Heart right ventricle (tissue), 16 donors: Measurements from ENCODE around the gene KNDC1. TPM values are rescaled to one million over a fixed set of nuclear protein-coding genes. Genes with fewer than 3 reads are reported as not detected.

Source experiments
- ATAC-seq, 8 donors: fragments of 200-7000 bp; cut with Tn5 transposase; one replicate each; pipeline ENCODE4 v1.9.1; 2020; ENCODE audit warnings: mild to moderate bottlenecking in 8 of 8, moderate library complexity in 8 of 8, moderate number of reproducible peaks in 1 of 8
- DNase-seq, 2 donors: peaks; one replicate each; pipeline ENCODE4 v3.0.0-alpha.2; 2020
- H3K27ac ChIP-seq, 10 donors: fragments of 200-600 bp; sonication (generic) in 2 of 10; one replicate each; pipeline versions ENCODE4 v1.5.0 to v1.8.0; 2020 to 2022; ENCODE audit warnings: mild to moderate bottlenecking in 3 of 10
- H3K27me3 ChIP-seq, 7 donors: fragments of 200-600 bp; one replicate each; pipeline ENCODE4 v1.8.0; 2021 to 2022; ENCODE audit warnings: mild to moderate bottlenecking in 2 of 7
- H3K36me3 ChIP-seq, 9 donors: fragments of 200-600 bp; sonication (generic) in 1 of 9; one replicate each; pipeline versions ENCODE4 v1.5.0 to v1.8.0; 2020 to 2022; ENCODE audit warnings: mild to moderate bottlenecking in 2 of 9
- H3K4me1 ChIP-seq, 9 donors: fragments of 200-600 bp; sonication (generic) in 1 of 9; one replicate each; pipeline versions ENCODE4 v1.5.0 to v1.8.0; 2020 to 2022; ENCODE audit warnings: mild to moderate bottlenecking in 4 of 9
- H3K4me3 ChIP-seq, 10 donors: fragments of 200-600 bp; sonication (generic) in 2 of 10; one replicate each; pipeline versions ENCODE4 v1.5.0 to v1.8.0; 2020 to 2022; ENCODE audit warnings: mild to moderate bottlenecking in 7 of 10, moderate library complexity in 2 of 10
- H3K9me3 ChIP-seq, 11 donors: fragments of 200-600 bp in 10 of 11; sonication (generic) in 2 of 11; one replicate each; pipeline versions ENCODE4 v1.5.0 to v1.8.0; 2013 to 2022; ENCODE audit warnings: mild to moderate bottlenecking in 2 of 11, control low read depth in 1 of 11, moderate library complexity in 1 of 11
- CTCF ChIP-seq, 9 donors: fragments of 200-600 bp; sonication (generic) in 2 of 9; IDR thresholded peaks; one replicate each; pipeline versions ENCODE4 v1.5.0 to v1.8.0; 2021 to 2022; ENCODE audit warnings: antibody characterized with exemption in 9 of 9, mild to moderate bottlenecking in 5 of 9, moderate library complexity in 1 of 9
- WGBS, 2 donors: extraction: QIAGEN DNeasy Blood & Tissue Kit; methylation state at CpG; one replicate each; pipeline ENCODE4 v1.1.7; 2013; ENCODE audit warnings: inconsistent platforms in 1 of 2; 5-methylcytosine and 5-hydroxymethylcytosine counted together
- intact Hi-C, 10 donors: fragments of 100-400 bp; cut with DNase I; formaldehyde crosslinking; loops; one replicate each; pipeline versions ENCODE4 v1.11.1 to v1.14.2; 2022
- polyA plus RNA-seq, 2 donors: library from polyadenylated mRNA; stranded (reverse); fragments of 200-250 nt; gene quantifications; one replicate each; pipeline ENCODE4 v1.2.3, GENCODE V29; 2013
- total RNA-seq, 10 donors: library from RNA; stranded (reverse); fragmentation: NEBNext Ultra II Directional in 3 of 10; extraction: Animal tissue kit (Norgen Biotek cat#: 25700) in 3 of 10; gene quantifications; one replicate each; pipeline versions ENCODE4 v1.2.1 to v1.2.4, GENCODE V29; 2021 to 2023
- donor health status: Arrhythmogenic right ventricular cardiomyopathy.
- donor health status: ischemic (EF 13 %, LVEDD 7.1; RV severe dilation, severe dysfunction).
- donor health status: healthy with polysubstance abuse.
- donor health status: DM: no; HTN: yes; CAD: no.
- donor health status: DM: no; HTN: no; CAD: no.
- donor health status: ischemic (EF 25% LVEDD 6.9; RV normal size, moderate dysfunction).
- donor health status: ischemic (EF 25% LVEDD 5.7; RV mildly dilated, moderate dysfunction).
- donor health status: healthy.
- donor health status: DM: yes; HTN: yes; CAD: no.
- donor health status: Ischemic cardiomyopathy.
- donor health status: ischemic (EF 35%, LVEDD 5.7; RV mildly dilated, moderate dysfunction).
- donor health status: nonischemic (EF 11% LVEDD 7.7; RV severe dilation, severe dysfunction).
- donor health status: DM: yes; HTN: yes; CAD: no.
- donor health status: PGD.
- donor health status: ischemic (EF 29% LVEDD 5.4; RV normal size, mild dysfunction).
- donor health status: nonischemic (EF 23%, LVEDD 6.1; RV moderate dilation, normal function).

KNDC1 gene
- total and polyA plus RNA-seq, 12 donors = 0.04 to 0.88 (median 0.14) TPM; not detected in 3

GRCh38 chr10:133124357-133125211 lies 35.4 kb upstream of the KNDC1 start:
- H3K4me1 ChIP-seq = peaks cover 0 to 6% (median 0%) of the 10 kb centered on the region in 9 donors
- DNase-seq (peak in 1 of 2 donors; percentile 50), ATAC-seq (peak; percentile 54 to 73 (median 68))
- no peaks in the 10 kb centered on the region for H3K36me3 ChIP-seq
- H3K27ac ChIP-seq = no peak overlapping the region
- 33 to 42% methylated on average over 57 to 58 of the region's 58 CpGs for WGBS, 2 donors
- intact Hi-C loops = loop anchor here in 9 of 10 donors (2.0 to 10.0 kb wide), 10 partner anchors 180 to 467 kb away; partner anchors contain the start of gene CFAP46 (in 4 of the 9)
- TF ChIP-seq CTCF (IDR thresholded peaks at IDR 0.05) = peak; percentile 25 to 73 (median 64)
- peaks cover 0 to 9% (median 3%) of the 10 kb centered on the region in 11 donors for H3K9me3 ChIP-seq
- no peak overlapping the region for H3K4me3 ChIP-seq
- H3K27me3 ChIP-seq = peaks cover 0 to 44% (median 30%) of the 10 kb centered on the region in 7 donors

- Histone ChIP-seq H3K4me3 (no peak overlapping the region), H3K36me3 (no peaks in the 10 kb centered on the region), H3K27ac (no peak overlapping the region), H3K27me3 (peaks cover 0 to 44% (median 30%) of the 10 kb centered on the region in 7 donors), H3K4me1 (peaks cover 0 to 6% (median 0%) of the 10 kb centered on the region in 9 donors), H3K9me3 (no peaks in the 10 kb centered on the region)
- ATAC-seq (no peak), DNase-seq (no peak)
- 85 to 92% methylated on average over 9 of the region's 9 CpGs for WGBS, 2 donors
- no peak for TF ChIP-seq CTCF (IDR thresholded peaks at IDR 0.05)
- intact Hi-C loops = loop anchor here in 8 of 10 donors (2.0 to 10.0 kb wide), 6 partner anchors 181 to 441 kb away; partner anchors contain the start of gene CFAP46 (in 1 of the 8)
Measured at GRCh38 chr10:133125901-133126300, 34.1 kb upstream of the KNDC1 start.

- Histone ChIP-seq H3K36me3 (no peaks in the 10 kb centered on the region), H3K4me3 (no peak overlapping the region), H3K9me3 (no peaks in the 10 kb centered on the region), H3K27ac (no peak overlapping the region), H3K4me1 (peaks cover 0 to 6% (median 0%) of the 10 kb centered on the region in 9 donors), H3K27me3 (peaks cover 0 to 44% (median 30%) of the 10 kb centered on the region in 7 donors)
- DNase-seq (no peak), ATAC-seq (no peak)
- intact Hi-C loops = loop anchor here in 5 of 10 donors (10.0 kb wide), 4 partner anchors 182 to 442 kb away; partner anchors contain the start of gene CFAP46 (in 1 of the 5)
- no peak for TF ChIP-seq CTCF (IDR thresholded peaks at IDR 0.05)
- 90 to 93% methylated on average over 54 to 57 of the region's 57 CpGs for WGBS, 2 donors
Measured at GRCh38 chr10:133126431-133127290, 33.4 kb upstream of the KNDC1 start.
